ENCODE data around the gene PRKAA1. TPM values are rescaled to one million over a fixed set of nuclear protein-coding genes. Genes with fewer than 3 reads are reported as not detected.
A peak's percentile ranks its signal among the peaks of the same experiment; 100 is the strongest.
"Not testable (repeated sequence)": the region's sequence is repeated elsewhere in the genome, so short reads cannot be mapped to it uniquely, and the experiment has no call there.

PRKAA1 gene
- total RNA-seq, 1 donor from 2014 or later: 67.8 TPM

DNA sequence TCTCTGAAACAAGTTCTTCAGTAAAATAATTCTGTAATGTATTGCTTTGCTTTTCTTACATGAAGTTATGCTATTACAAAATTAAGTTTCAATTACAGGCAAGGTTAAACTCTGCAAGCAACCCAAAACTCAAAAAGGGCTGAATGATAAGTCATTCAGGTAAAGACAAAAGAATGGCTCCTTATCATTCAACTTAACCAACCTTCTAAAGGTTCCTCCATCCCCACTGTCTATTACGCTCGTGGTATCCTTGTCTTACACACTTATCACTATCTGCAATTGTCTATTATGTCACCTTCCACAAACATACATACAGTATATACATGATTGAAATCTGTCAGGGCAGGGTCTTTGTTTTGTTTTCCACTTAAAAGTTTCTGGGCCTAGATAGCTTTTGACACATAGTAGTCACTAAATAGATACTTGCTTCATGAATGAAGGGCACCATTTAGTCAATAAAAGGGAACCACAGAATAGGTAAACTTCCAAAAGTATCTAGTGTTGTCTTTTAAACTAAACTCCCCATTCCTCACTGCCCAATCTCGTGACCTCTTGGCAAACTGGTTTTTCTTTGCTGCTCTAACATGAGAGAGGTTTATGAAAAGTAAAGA is 30.0 kb upstream of the PRKAA1 start:
- peaks cover 25% of the 10 kb centered on the region for H3K4me1 Mint-ChIP-seq (ENCODE audit: low read depth)
- no peaks in the 10 kb centered on the region for H3K9me3 Mint-ChIP-seq (ENCODE audit: low read depth)
- no peak for DNase-seq (ENCODE audit: low spot score)
- H3K36me3 Mint-ChIP-seq (ENCODE audit: low read depth): peaks cover 51% of the 10 kb centered on the region
- no peak overlapping the region for H3K4me3 Mint-ChIP-seq (ENCODE audit: unreplicated experiment)
- no peak overlapping the region for H3K27ac Mint-ChIP-seq (ENCODE audit: unreplicated experiment)
- no peak for TF ChIP-seq CTCF (IDR thresholded peaks at IDR 0.05)
- H3K27me3 Mint-ChIP-seq (ENCODE audit: low read depth): no peaks in the 10 kb centered on the region

DNA sequence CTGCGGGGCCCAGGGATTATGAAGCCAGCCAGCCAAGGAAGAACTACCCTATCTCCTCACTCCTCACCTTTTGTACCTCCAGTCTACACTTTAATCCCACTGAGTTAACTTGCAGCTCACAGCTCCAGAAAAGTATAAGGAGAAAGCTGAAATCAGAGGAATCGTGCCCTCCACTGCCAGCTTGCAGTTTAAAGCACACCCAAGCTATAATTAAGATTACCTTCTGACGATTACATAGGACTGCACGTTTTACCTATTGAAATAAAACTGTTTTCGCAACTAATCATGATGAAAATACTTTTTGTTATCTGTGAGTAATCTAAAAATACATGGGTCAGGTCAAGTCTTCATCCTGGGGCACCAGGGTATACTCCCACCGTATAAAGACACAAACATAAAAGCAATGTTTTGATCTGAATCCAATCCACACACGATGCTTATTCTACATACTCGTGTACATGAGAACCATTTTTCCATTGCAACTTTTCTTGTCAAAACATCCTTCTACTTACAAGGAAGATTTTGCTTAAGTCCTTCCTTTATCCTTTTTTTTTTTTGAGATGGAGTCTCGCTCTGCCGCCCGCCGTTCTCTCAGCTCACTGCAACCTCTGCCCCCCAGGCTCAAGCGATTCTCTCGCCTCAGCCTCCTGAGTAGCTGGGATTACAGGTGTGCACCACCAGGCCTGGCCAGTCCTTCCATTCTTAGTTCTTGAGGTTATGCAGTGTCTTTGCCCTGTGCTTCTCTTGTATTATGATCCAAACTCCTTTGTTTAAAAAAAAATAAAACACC is 29.2 kb upstream of the PRKAA1 start:
- DNase-seq (ENCODE audit: low spot score): no peak
- TF ChIP-seq CTCF (IDR thresholded peaks at IDR 0.05): no peak
- H3K4me3 Mint-ChIP-seq (ENCODE audit: unreplicated experiment): no peak overlapping the region
- no peaks in the 10 kb centered on the region for H3K27me3 Mint-ChIP-seq (ENCODE audit: low read depth)
- H3K27ac Mint-ChIP-seq (ENCODE audit: unreplicated experiment): no peak overlapping the region
- H3K9me3 Mint-ChIP-seq (ENCODE audit: low read depth): no peaks in the 10 kb centered on the region
- H3K4me1 Mint-ChIP-seq (ENCODE audit: low read depth): peaks cover 18% of the 10 kb centered on the region
- peaks cover 44% of the 10 kb centered on the region for H3K36me3 Mint-ChIP-seq (ENCODE audit: low read depth)

- Mint-ChIP-seq H3K27ac (ENCODE audit: unreplicated experiment) (no peak overlapping the region), H3K36me3 (ENCODE audit: low read depth) (peaks cover 37% of the 10 kb centered on the region), H3K4me3 (ENCODE audit: unreplicated experiment) (no peak overlapping the region), H3K27me3 (ENCODE audit: low read depth) (no peaks in the 10 kb centered on the region), H3K4me1 (ENCODE audit: low read depth) (peaks cover 10% of the 10 kb centered on the region), H3K9me3 (ENCODE audit: low read depth) (no peaks in the 10 kb centered on the region)
- no peak for DNase-seq (ENCODE audit: low spot score)
- no peak for TF ChIP-seq CTCF (IDR thresholded peaks at IDR 0.05)
Measured at GRCh38 chr5:40826489-40827187, 28.5 kb upstream of the PRKAA1 start.

DNA sequence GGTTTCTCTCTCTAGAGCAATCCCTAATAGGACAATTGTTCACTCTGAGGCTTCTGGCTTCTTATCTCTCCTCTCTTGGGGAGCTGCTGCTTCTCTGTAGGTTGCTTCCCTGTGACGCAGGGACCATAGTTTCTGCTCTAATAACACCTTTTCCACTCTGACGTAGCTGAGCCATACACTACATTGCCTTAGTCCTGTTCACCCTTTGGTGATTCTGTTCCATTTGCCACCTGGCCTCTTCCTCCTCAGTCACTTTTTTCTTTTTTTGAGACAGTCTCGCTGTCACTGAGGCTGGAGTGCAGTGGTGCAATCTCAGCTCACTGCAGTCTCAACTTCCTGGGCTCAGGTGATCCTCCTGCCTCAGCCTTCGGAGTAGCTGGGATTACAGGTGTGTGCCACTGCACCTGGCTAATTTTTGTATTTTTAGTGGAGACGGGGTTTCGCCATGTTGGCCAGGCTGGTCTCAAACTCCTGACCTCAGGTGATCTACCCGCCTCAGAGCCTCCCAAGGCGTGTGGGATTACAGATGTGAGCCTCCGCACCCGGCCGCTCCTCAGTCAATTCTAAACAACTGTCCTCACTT is 27.4 kb upstream of the PRKAA1 start:
- not testable (repeated sequence) for H3K4me3 Mint-ChIP-seq (ENCODE audit: unreplicated experiment); H3K9me3 Mint-ChIP-seq (ENCODE audit: low read depth); DNase-seq (ENCODE audit: low spot score); H3K4me1 Mint-ChIP-seq (ENCODE audit: low read depth); H3K27ac Mint-ChIP-seq (ENCODE audit: unreplicated experiment); H3K27me3 Mint-ChIP-seq (ENCODE audit: low read depth)
- peaks cover 29% of the 10 kb centered on the region for H3K36me3 Mint-ChIP-seq (ENCODE audit: low read depth)

GRCh38 chr5:40823459-40823858 is 25.3 kb upstream of the PRKAA1 start:
- H3K4me3 Mint-ChIP-seq (ENCODE audit: unreplicated experiment): no peak overlapping the region
- no peak for DNase-seq (ENCODE audit: low spot score)
- no peaks in the 10 kb centered on the region for H3K27me3 Mint-ChIP-seq (ENCODE audit: low read depth)
- H3K36me3 Mint-ChIP-seq (ENCODE audit: low read depth): peaks cover 15% of the 10 kb centered on the region
- H3K27ac Mint-ChIP-seq (ENCODE audit: unreplicated experiment): peak overlapping the region; percentile 32
- TF ChIP-seq CTCF (IDR thresholded peaks at IDR 0.05): no peak
- H3K4me1 Mint-ChIP-seq (ENCODE audit: low read depth): no peaks in the 10 kb centered on the region
- H3K9me3 Mint-ChIP-seq (ENCODE audit: low read depth): no peaks in the 10 kb centered on the region
